ENCODE measurements around the gene SUN3. TPM values are rescaled to one million over a fixed set of nuclear protein-coding genes. Genes with fewer than 3 reads are reported as not detected.

The SUN3 gene
- total RNA-seq, 2 experiments from 2014 or later, result 2.9 TPM; not detected in 1

GRCh38 chr7:48074204-48074654, 45.3 kb upstream of the SUN3 start:
- Histone ChIP-seq H3K36me3 (ENCODE audit: insufficient read depth, low read length) (no peaks in the 10 kb centered on the region), H3K4me2 (ENCODE audit: low read length) (no peak overlapping the region), H3K4me1 (ENCODE audit: insufficient read depth, low read length, poor library complexity, severe bottlenecking) (no peaks in the 10 kb centered on the region), H3K4me3 (ENCODE audit: low read depth, low read length, poor library complexity, severe bottlenecking) (no peak overlapping the region), H4K20me1 (ENCODE audit: insufficient read depth, low read length) (no peaks in the 10 kb centered on the region), H3K9me2 (ENCODE audit: insufficient read depth, low read length) (no peaks in the 10 kb centered on the region), H3K9me3 (ENCODE audit: low read length) (no peaks in the 10 kb centered on the region), H2AFZ (ENCODE audit: low read length) (no peak overlapping the region), H3K79me2 (ENCODE audit: insufficient read depth, low read depth, low read length) (no peaks in the 10 kb centered on the region), H3K27ac (ENCODE audit: low read depth, low read length, poor library complexity, severe bottlenecking) (no peak overlapping the region)
- ChIA-PET CTCF (ENCODE audit: unreplicated experiment) (no interaction called here), POLR2A (interaction anchor here (0.8 kb wide), 1 partner anchor 11 kb away, joined by 3 read pairs; no protein-coding TSS in a partner anchor)
- intact Hi-C loops (cut with micrococcal nuclease; ENCODE audit: unreplicated experiment), result no loop called here
- no peak for DNase-seq (ENCODE audit: low spot score)
- no TSS peak for BruUV-seq (replicated peaks)
- TF ChIP-seq CTCF (conservative IDR thresholded peaks at IDR 0.05; ENCODE audit: low read length), result no peak
- TF ChIP-seq EZH2phosphoT487 (IDR thresholded peaks at IDR 0.05; ENCODE audit: borderline replicate concordance, low read depth, low read length), result no peak

- Histone ChIP-seq H3K9me3 (ENCODE audit: low read length) (no peaks in the 10 kb centered on the region), H3K36me3 (ENCODE audit: insufficient read depth, low read length) (no peaks in the 10 kb centered on the region), H3K4me2 (ENCODE audit: low read length) (no peak overlapping the region), H2AFZ (ENCODE audit: low read length) (no peak overlapping the region), H3K4me3 (ENCODE audit: low read depth, low read length, poor library complexity, severe bottlenecking) (no peak overlapping the region), H3K27ac (ENCODE audit: low read depth, low read length, poor library complexity, severe bottlenecking) (no peak overlapping the region), H3K4me1 (ENCODE audit: insufficient read depth, low read length, poor library complexity, severe bottlenecking) (no peaks in the 10 kb centered on the region), H3K79me2 (ENCODE audit: insufficient read depth, low read depth, low read length) (no peaks in the 10 kb centered on the region; the same call in 1 of the 2 replicates), H4K20me1 (ENCODE audit: insufficient read depth, low read length) (no peaks in the 10 kb centered on the region), H3K9me2 (ENCODE audit: insufficient read depth, low read length) (no peaks in the 10 kb centered on the region)
- DNase-seq (ENCODE audit: low spot score), result no peak
- intact Hi-C loops (cut with micrococcal nuclease; ENCODE audit: unreplicated experiment), result no loop called here
- no peak for TF ChIP-seq CTCF (conservative IDR thresholded peaks at IDR 0.05; ENCODE audit: low read length)
- no peak for TF ChIP-seq EZH2phosphoT487 (IDR thresholded peaks at IDR 0.05; ENCODE audit: borderline replicate concordance, low read depth, low read length)
- ChIA-PET CTCF (ENCODE audit: unreplicated experiment) (no interaction called here), POLR2A (interaction anchor here (0.6 kb wide), 1 partner anchor 16 kb away, joined by 4 read pairs; no protein-coding TSS in a partner anchor)
- BruUV-seq (replicated peaks), result no TSS peak
Measured at GRCh38 chr7:48067475-48067874, 38.6 kb upstream of the SUN3 start.

- intact Hi-C loops (cut with micrococcal nuclease; ENCODE audit: unreplicated experiment), result no loop called here
- no peak overlapping the region for H3K4me3 ChIP-seq (ENCODE audit: low read depth, low read length, poor library complexity, severe bottlenecking)
- no peak overlapping the region for H2AFZ ChIP-seq (ENCODE audit: low read length)
- ChIA-PET POLR2A (no interaction called here), CTCF (ENCODE audit: unreplicated experiment) (no interaction called here)
- no peaks in the 10 kb centered on the region for H3K4me1 ChIP-seq (ENCODE audit: insufficient read depth, low read length, poor library complexity, severe bottlenecking)
- H3K27ac ChIP-seq (ENCODE audit: low read depth, low read length, poor library complexity, severe bottlenecking), result no peak overlapping the region
- no TSS peak for BruUV-seq (replicated peaks)
- no peak for DNase-seq (ENCODE audit: low spot score)
- H3K36me3 ChIP-seq (ENCODE audit: insufficient read depth, low read length), result no peaks in the 10 kb centered on the region
- no peaks in the 10 kb centered on the region for H3K9me2 ChIP-seq (ENCODE audit: insufficient read depth, low read length)
- H4K20me1 ChIP-seq (ENCODE audit: insufficient read depth, low read length), result no peaks in the 10 kb centered on the region
- TF ChIP-seq CTCF (conservative IDR thresholded peaks at IDR 0.05; ENCODE audit: low read length) (no peak), EZH2phosphoT487 (IDR thresholded peaks at IDR 0.05; ENCODE audit: borderline replicate concordance, low read depth, low read length) (no peak)
- no peaks in the 10 kb centered on the region for H3K9me3 ChIP-seq (ENCODE audit: low read length)
- no peak overlapping the region for H3K4me2 ChIP-seq (ENCODE audit: low read length)
- no peaks in the 10 kb centered on the region; the same call in 1 of the 2 replicates for H3K79me2 ChIP-seq (ENCODE audit: insufficient read depth, low read depth, low read length)
Measured at GRCh38 chr7:48063985-48064384, 35.1 kb upstream of the SUN3 start.

Data from OCI-LY7 (cell line).